Activated B cell treated with CpG ODN at 0.5 μM for 24 hours (primary cell): ENCODE data around the gene PREP. TPM values are rescaled to one million over a fixed set of nuclear protein-coding genes. Genes with fewer than 3 reads are reported as not detected.

Source experiments
- ATAC-seq: fragments of 200-7000 bp; cut with Tn5 transposase; one replicate; pipeline ENCODE4 v1.10.0; 2021; ENCODE audit warnings: low read depth, mild to moderate bottlenecking, moderate library complexity
- CTCF ChIA-PET: fragments of 350-600 bp; sonication (Branson Sonifier 250); formaldehyde crosslinking; loops from one replicate; lab custom pipeline; 2021; ENCODE audit warnings: antibody characterized with exemption; lab: Charles Lee
- POLR2A ChIA-PET: fragments of 350-600 bp; sonication (Branson Sonifier 250); formaldehyde crosslinking; loops from one replicate; lab custom pipeline; 2021; ENCODE audit warnings: antibody characterized with exemption; lab: Charles Lee
- DNase-seq: peaks from one replicate; pipeline ENCODE4 v3.0.0; 2022
- H3K27ac Mint-ChIP-seq: one replicate; pipeline ENCODE4 v1.8.0; 2020; ENCODE audit warnings: mixed read lengths
- H3K27me3 Mint-ChIP-seq: one replicate; pipeline ENCODE4 v1.8.0; 2021; ENCODE audit warnings: mixed read lengths
- H3K36me3 Mint-ChIP-seq: one replicate; pipeline ENCODE4 v1.8.0; 2021; ENCODE audit warnings: low read depth, mixed read lengths
- H3K4me1 Mint-ChIP-seq: one replicate; pipeline ENCODE4 v1.8.0; 2021; ENCODE audit warnings: mixed read lengths
- H3K4me3 Mint-ChIP-seq: one replicate; pipeline ENCODE4 v1.8.0; 2020; ENCODE audit warnings: mild to moderate bottlenecking, mixed read lengths
- H3K9me3 Mint-ChIP-seq: one replicate; pipeline ENCODE4 v1.8.0; 2020; ENCODE audit warnings: mixed read lengths
- intact Hi-C: fragments of 100-400 bp; cut with micrococcal nuclease; formaldehyde crosslinking; loops from one replicate; pipeline ENCODE4 v1.15.1; 2024
- total RNA-seq: library from RNA; stranded (reverse); gene quantifications from 2 replicates; pipeline ENCODE4 v1.2.3, GENCODE V29; 2022
- TF ChIP-seq, protein P1 (sequence below): fragments of 200-600 bp; IDR thresholded peaks from one replicate; pipeline ENCODE4 v1.8.0; 2022; ENCODE audit warnings: antibody characterized with exemption, mild to moderate bottlenecking

Gene PREP
- total RNA-seq, 1 donor from 2014 or later: 31.1 TPM

DNA sequence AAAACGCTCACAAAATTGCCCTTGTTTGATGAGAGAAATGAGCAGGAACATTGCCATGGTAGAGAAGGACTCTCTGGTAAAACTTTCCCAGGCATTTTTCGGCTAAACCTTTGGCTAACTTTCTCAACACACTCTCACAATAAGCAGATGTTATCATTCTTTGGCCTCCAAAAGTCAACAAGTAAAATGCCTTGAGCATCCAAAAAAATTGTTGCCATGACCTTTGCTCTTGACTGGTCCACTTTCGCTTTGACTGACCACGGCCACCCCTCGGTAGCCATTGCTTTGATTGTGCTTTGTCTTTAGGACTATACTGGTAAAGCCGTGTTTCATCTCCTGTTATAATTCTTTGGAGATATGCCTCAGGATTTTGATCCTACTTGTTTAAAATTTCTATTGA lies 41.1 kb upstream of the PREP start:
- intact Hi-C loops: no loop called here
- Mint-ChIP-seq H3K4me1 (no peaks in the 10 kb centered on the region), H3K36me3 (no peaks in the 10 kb centered on the region), H3K9me3 (no peaks in the 10 kb centered on the region), H3K27ac (no peak overlapping the region), H3K4me3 (no peak overlapping the region), H3K27me3 (peaks cover 3% of the 10 kb centered on the region)
- TF ChIP-seq, protein P1, sequence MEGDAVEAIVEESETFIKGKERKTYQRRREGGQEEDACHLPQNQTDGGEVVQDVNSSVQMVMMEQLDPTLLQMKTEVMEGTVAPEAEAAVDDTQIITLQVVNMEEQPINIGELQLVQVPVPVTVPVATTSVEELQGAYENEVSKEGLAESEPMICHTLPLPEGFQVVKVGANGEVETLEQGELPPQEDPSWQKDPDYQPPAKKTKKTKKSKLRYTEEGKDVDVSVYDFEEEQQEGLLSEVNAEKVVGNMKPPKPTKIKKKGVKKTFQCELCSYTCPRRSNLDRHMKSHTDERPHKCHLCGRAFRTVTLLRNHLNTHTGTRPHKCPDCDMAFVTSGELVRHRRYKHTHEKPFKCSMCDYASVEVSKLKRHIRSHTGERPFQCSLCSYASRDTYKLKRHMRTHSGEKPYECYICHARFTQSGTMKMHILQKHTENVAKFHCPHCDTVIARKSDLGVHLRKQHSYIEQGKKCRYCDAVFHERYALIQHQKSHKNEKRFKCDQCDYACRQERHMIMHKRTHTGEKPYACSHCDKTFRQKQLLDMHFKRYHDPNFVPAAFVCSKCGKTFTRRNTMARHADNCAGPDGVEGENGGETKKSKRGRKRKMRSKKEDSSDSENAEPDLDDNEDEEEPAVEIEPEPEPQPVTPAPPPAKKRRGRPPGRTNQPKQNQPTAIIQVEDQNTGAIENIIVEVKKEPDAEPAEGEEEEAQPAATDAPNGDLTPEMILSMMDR: no peak
- ChIA-PET CTCF (no interaction called here), POLR2A (no interaction called here)
- no peak for ATAC-seq
- DNase-seq: no peak

DNA sequence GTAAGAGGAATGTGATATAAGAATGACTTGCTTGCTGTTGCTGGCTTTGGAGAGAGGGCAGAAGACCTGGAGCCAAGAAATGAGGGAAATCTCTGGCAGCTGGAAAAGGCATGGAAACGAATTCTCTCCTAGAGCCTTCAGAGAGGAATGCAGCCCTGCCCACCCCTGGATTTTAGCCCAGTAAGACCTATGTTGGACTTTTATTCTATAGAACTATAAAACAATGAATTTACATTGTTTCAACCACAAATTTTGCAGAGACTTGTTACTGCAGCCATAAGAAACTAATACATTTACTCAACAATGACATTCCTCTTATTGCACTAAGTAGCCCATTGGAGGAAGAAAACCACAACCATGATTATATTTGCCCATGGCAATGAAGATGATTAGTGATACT lies 39.5 kb upstream of the PREP start:
- no peak for ATAC-seq
- no peaks in the 10 kb centered on the region for H3K4me1 Mint-ChIP-seq
- CTCF ChIA-PET: no interaction called here
- no peaks in the 10 kb centered on the region for H3K36me3 Mint-ChIP-seq
- no peak overlapping the region for H3K27ac Mint-ChIP-seq
- no peaks in the 10 kb centered on the region for H3K9me3 Mint-ChIP-seq
- intact Hi-C loops: no loop called here
- POLR2A ChIA-PET: no interaction called here
- TF ChIP-seq, protein P1: no peak
- peaks cover 3% of the 10 kb centered on the region for H3K27me3 Mint-ChIP-seq
- H3K4me3 Mint-ChIP-seq: no peak overlapping the region
- DNase-seq: no peak

DNA sequence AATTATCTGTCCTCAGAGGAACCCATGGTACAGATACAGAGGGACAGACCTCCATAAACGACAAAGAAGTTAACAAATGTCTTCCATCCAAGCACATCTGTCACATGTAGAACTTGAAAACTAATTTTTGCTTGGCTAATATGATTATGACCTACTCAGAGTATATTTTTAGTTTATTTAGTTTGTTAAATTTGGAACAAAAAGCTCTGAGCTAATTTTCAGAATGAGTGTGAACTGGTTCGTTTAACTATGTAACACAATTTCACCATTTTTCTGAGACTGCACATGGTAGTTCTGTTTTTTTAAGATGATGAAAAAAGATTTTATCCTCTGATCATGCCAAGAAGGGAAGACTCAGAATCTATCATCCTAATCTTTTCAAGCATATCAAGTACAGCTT lies 34.4 kb upstream of the PREP start:
- no peak overlapping the region for H3K27ac Mint-ChIP-seq
- CTCF ChIA-PET: no interaction called here
- no peaks in the 10 kb centered on the region for H3K9me3 Mint-ChIP-seq
- no peak for ATAC-seq
- intact Hi-C loops: no loop called here
- POLR2A ChIA-PET: no interaction called here
- H3K4me1 Mint-ChIP-seq: no peaks in the 10 kb centered on the region
- no peak for DNase-seq
- H3K4me3 Mint-ChIP-seq: no peak overlapping the region
- H3K27me3 Mint-ChIP-seq: peaks cover 8% of the 10 kb centered on the region
- TF ChIP-seq, protein P1: no peak
- H3K36me3 Mint-ChIP-seq: no peaks in the 10 kb centered on the region

DNA sequence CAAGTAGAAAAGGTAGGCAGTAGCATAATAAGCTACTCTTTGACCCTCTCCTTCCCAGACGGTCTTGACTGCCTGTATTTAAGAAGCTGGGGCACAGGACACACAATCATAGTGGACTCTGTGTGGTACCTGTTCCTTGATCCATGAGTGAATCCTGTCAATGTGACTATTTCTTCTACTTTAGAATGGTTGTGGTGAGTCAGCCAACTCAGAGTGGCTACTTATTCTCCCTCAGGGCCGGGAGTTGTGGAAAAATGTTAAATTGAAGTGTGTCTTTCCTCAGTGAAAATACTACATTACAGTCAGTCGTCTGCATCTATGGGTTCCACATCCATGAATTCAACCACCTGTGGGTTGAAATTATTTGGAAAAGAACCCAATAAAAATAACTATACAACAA lies 30.8 kb upstream of the PREP start:
- H3K36me3 Mint-ChIP-seq: no peaks in the 10 kb centered on the region
- no peak overlapping the region for H3K27ac Mint-ChIP-seq
- no peak for DNase-seq
- no peaks in the 10 kb centered on the region for H3K9me3 Mint-ChIP-seq
- no peaks in the 10 kb centered on the region for H3K4me1 Mint-ChIP-seq
- no peak overlapping the region for H3K4me3 Mint-ChIP-seq
- ChIA-PET POLR2A (no interaction called here), CTCF (no interaction called here)
- intact Hi-C loops: loop anchor here (5.0 kb wide), 1 partner anchor 1134 kb away; no protein-coding TSS in a partner anchor
- no peak for ATAC-seq
- TF ChIP-seq, protein P1: no peak
- H3K27me3 Mint-ChIP-seq: peaks cover 8% of the 10 kb centered on the region

DNA sequence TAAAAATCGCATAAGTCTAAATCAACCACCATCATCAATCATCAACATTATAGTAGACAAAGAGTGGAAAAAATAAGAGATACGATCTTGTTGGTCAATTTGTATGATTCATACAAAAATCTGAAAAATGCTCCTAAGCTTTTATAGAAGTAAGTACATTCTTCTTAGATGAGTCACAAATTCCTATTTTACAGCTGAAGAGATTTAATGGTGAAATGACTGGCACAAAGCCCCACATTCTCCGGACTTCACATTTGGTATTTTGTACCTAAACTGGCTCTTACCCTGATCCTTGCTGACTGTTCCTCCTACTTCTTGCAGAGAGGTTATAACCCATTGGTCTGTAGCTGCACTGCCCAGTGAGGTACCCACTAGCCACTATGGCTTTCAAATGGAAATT lies 29.9 kb upstream of the PREP start:
- Mint-ChIP-seq H3K4me1 (no peaks in the 10 kb centered on the region), H3K36me3 (no peaks in the 10 kb centered on the region), H3K27ac (no peak overlapping the region), H3K4me3 (no peak overlapping the region), H3K27me3 (peaks cover 8% of the 10 kb centered on the region), H3K9me3 (no peaks in the 10 kb centered on the region)
- intact Hi-C loops: loop anchor here (5.0 kb wide), 1 partner anchor 1135 kb away; no protein-coding TSS in a partner anchor
- CTCF ChIA-PET: interaction anchor here (2.0 to 3.7 kb wide), 5 partner anchors 21 to 869 kb away, joined by 7 to 29 read pairs (median 11); no protein-coding TSS in a partner anchor
- ATAC-seq (no peak), DNase-seq (no peak)
- POLR2A ChIA-PET: no interaction called here
- TF ChIP-seq, protein P1: no peak
